Measurements from ENCODE around the gene MSI1.
"Not testable (repeated sequence)": the region's sequence is repeated elsewhere in the genome, so short reads cannot be mapped to it uniquely, and the experiment has no call there.

Gene MSI1

DNA sequence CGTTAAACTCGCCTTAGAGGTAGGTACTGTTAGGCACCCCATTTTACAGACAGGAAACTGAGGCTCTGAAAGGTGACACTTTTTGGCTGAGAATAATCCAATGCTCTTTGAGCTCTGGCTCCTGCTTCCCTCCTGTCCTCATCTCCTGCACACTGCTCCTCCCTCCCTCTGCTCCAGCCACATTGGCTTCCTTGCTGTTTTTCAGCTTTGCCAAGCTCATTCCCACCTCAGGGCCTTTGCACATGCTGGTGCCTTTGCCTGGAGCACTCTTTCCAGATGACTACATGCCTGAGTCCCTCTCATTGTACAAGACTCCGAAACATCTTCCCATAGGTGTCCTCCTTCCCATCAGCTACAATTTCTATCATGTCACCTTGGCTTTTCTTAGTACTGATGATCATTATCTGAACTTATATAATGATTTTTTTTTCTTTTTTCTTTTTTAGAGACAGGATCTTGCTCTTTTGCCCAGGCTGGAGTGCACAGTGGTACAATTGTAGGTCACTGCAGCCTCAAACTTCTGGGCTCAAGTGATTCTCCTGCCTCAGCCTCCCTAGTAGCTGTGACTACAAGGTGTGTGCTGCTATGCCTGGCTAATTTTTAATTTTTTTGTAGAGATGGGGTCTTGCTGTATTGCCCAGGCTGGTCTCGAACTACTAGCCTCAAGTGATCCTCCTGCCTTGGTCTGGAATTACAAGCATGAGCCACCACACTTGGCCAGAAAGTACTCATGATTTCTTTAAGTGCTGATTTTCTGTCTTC is 15.2 kb downstream of the MSI1 start:
- Mint-ChIP-seq H3K4me3 (no peak overlapping the region), H3K9me3 (ENCODE audit: low read depth) (no peaks in the 10 kb centered on the region), H3K27ac (no peak overlapping the region), H3K4me1 (ENCODE audit: low read depth) (peaks cover 5% of the 10 kb centered on the region), H3K36me3 (no peaks in the 10 kb centered on the region), H3K27me3 (peaks cover 6% of the 10 kb centered on the region)

DNA sequence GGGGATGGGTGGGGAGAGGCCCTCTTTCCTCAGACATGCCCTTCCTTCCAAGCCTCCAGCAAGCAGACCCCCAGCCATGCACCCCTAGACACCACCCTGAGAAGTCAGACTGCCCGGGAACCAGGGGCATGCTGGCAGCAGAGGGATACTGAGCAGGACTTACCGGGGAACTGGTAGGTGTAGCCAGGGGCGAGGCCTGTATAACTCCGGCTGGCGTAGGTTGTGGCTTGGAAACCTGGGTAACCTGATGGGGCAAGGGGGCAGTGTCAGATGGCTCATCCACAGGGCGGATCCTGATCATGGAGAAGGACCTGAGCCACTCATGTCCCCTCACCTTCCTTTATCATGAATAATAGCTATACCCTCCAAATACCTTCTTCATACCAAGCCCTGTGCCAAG is 15.8 kb downstream of the MSI1 start:
- H3K36me3 Mint-ChIP-seq, result no peaks in the 10 kb centered on the region
- H3K9me3 Mint-ChIP-seq (ENCODE audit: low read depth), result no peaks in the 10 kb centered on the region
- H3K27ac Mint-ChIP-seq, result no peak overlapping the region
- peaks cover 5% of the 10 kb centered on the region for H3K4me1 Mint-ChIP-seq (ENCODE audit: low read depth)
- H3K4me3 Mint-ChIP-seq, result no peak overlapping the region
- H3K27me3 Mint-ChIP-seq, result peaks cover 6% of the 10 kb centered on the region

DNA sequence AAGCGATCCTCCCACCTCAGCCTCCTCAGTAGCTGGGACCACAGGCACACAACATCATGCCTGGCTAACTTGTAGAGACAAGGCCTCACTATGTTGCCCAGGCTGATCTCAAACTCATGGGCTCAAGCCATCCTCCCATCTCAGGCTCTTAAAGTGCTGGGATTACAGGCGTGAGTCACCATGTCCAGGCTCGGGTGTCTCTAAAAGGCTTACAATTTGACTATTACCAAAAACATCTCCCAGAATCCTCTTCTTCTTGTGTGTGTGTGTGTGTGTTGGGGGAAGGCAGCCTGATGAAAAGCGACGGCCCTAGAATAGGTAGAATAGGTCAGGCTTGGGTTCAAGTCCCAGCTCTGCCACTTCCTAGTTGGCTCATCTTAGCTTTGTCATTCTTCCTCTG is 16.8 kb downstream of the MSI1 start:
- H3K4me1 Mint-ChIP-seq (ENCODE audit: low read depth), result peaks cover 3% of the 10 kb centered on the region
- H3K36me3 Mint-ChIP-seq, result no peaks in the 10 kb centered on the region
- H3K27ac Mint-ChIP-seq, result no peak overlapping the region
- no peaks in the 10 kb centered on the region for H3K27me3 Mint-ChIP-seq
- no peaks in the 10 kb centered on the region for H3K9me3 Mint-ChIP-seq (ENCODE audit: low read depth)
- no peak overlapping the region for H3K4me3 Mint-ChIP-seq

DNA sequence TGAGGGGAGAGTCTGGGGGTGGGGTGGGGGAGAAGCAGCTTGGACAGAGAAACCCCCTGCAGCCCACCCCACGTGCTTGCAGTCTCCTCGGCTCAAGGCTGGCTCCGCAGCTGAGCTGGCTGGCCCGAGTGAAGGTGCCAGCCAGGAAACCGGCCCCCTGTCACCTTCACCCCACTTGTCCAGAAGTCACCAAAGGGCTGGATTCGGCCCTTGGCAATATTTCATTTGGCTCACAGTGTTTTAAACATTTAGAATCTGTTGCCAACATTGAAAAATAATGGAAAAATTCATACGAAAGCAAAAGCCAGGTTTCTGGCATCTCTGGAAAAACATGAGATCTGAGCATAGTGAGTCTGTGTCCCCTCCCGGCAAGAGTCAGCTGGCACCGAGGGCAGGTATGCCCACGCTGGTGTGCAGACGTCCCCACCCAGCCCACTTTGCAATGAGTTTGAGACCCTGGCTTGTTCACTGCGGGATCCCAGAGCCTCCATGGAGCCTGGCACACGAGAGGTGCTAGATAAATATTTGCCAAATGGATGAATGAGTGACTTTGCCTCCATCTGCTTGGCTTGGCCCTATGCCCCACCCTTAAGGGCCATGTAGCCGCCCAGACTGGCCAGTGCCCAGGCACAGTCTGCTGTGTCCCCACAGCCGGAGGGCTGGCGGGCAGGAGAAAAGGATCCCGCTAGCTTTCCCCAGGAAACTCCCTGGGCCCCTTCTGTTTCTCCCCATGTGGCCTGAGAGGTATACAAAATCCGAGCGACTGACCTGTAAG is 18.2 kb downstream of the MSI1 start:
- no peaks in the 10 kb centered on the region for H3K36me3 Mint-ChIP-seq
- no peaks in the 10 kb centered on the region for H3K27me3 Mint-ChIP-seq
- no peak overlapping the region for H3K4me3 Mint-ChIP-seq
- H3K9me3 Mint-ChIP-seq (ENCODE audit: low read depth), result no peaks in the 10 kb centered on the region
- H3K4me1 Mint-ChIP-seq (ENCODE audit: low read depth), result no peaks in the 10 kb centered on the region
- no peak overlapping the region for H3K27ac Mint-ChIP-seq

DNA sequence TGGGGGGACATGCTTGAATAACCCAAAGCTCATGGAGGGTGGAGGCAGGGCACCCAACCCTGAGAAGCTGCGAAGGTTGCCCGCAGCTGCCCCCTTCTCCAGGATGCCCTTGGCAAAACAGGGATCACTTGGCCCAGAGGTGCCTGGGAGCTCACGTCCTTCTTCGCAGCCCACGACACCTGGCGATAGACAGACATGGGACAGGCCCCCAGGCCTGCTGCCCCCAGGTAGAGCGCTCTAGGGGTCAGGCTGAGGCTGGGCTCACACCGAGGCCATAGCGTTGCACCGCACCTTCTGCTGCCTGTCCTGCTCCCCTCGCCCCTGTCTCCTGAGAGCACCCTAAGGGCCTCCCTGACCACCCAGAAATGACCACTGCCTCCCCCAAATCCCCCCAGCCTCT is 21.2 kb downstream of the MSI1 start:
- no peak overlapping the region for H3K4me3 Mint-ChIP-seq
- no peak overlapping the region for H3K27ac Mint-ChIP-seq
- no peaks in the 10 kb centered on the region for H3K4me1 Mint-ChIP-seq (ENCODE audit: low read depth)
- no peaks in the 10 kb centered on the region for H3K9me3 Mint-ChIP-seq (ENCODE audit: low read depth)
- H3K27me3 Mint-ChIP-seq, result no peaks in the 10 kb centered on the region
- no peaks in the 10 kb centered on the region for H3K36me3 Mint-ChIP-seq

DNA sequence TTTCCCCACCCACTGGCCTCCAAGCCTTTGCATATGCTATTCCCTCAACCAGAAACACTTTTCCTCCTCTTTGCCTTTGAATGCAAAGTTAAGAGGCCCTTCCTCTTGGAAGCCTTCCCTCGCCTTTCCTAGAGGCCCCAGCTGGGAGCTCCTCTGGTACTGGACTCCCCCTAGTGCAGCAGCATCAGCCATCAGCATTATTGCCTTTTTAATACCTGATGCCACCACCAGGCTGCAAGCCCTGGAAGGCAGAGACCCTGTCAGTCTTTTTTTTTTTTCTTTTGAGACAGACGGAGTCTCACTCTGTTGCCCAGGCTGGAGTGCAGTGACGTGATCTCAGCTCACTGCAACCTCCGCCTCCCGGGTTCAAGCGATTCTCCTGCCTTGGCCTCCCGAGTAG is 22.3 kb downstream of the MSI1 start:
- Mint-ChIP-seq H3K27me3 (no peaks in the 10 kb centered on the region), H3K27ac (no peak overlapping the region), H3K4me1 (ENCODE audit: low read depth) (no peaks in the 10 kb centered on the region), H3K4me3 (no peak overlapping the region), H3K36me3 (no peaks in the 10 kb centered on the region), H3K9me3 (ENCODE audit: low read depth) (no peaks in the 10 kb centered on the region)

DNA sequence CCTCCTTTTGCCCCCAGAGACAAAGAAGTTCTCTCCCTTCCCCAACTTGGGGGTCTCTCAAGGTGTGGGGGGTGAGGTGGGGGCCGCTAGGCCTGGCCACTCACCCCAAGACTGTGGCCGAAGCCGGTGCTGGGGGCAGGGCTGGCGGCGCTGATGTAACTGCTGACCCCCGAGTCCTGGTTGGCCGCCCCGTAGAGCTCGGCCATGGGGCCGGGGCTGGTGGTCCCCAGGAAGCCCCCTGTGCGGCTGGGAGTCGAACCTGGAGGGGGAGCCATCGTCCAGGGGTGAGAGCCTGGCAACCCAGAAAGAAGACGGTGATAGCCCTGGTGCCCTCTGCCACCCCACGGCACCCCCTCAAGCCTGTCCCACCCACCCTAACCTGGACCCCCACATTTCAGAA is 22.9 kb downstream of the MSI1 start:
- no peaks in the 10 kb centered on the region for H3K9me3 Mint-ChIP-seq (ENCODE audit: low read depth)
- no peak overlapping the region for H3K27ac Mint-ChIP-seq
- H3K27me3 Mint-ChIP-seq, result no peaks in the 10 kb centered on the region
- H3K36me3 Mint-ChIP-seq, result no peaks in the 10 kb centered on the region
- no peak overlapping the region for H3K4me3 Mint-ChIP-seq
- no peaks in the 10 kb centered on the region for H3K4me1 Mint-ChIP-seq (ENCODE audit: low read depth)

DNA sequence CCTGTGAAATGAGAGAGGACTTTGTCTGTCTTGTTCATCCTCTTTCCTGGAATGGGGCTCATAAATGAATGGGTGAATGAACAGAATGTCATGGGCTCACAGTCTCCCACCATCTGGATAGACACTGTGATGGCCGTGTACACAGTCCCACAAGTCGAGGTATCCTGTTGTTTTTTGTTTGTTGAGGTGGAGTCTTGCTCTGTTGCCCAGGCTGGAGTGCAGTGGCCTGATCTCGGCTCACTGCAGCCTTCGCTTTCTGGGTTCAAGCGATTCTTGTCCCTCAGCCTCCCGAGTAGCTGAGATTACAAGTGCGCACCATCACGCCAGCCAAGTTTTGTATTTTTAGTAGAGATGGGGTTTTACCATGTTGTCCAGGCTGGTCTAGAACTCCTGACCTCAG is 25.3 kb downstream of the MSI1 start:
- H3K36me3 Mint-ChIP-seq, result no peaks in the 10 kb centered on the region
- no peaks in the 10 kb centered on the region for H3K9me3 Mint-ChIP-seq (ENCODE audit: low read depth)
- H3K4me3 Mint-ChIP-seq, result no peak overlapping the region
- no peak overlapping the region for H3K27ac Mint-ChIP-seq
- H3K27me3 Mint-ChIP-seq, result no peaks in the 10 kb centered on the region
- no peaks in the 10 kb centered on the region for H3K4me1 Mint-ChIP-seq (ENCODE audit: low read depth)

DNA sequence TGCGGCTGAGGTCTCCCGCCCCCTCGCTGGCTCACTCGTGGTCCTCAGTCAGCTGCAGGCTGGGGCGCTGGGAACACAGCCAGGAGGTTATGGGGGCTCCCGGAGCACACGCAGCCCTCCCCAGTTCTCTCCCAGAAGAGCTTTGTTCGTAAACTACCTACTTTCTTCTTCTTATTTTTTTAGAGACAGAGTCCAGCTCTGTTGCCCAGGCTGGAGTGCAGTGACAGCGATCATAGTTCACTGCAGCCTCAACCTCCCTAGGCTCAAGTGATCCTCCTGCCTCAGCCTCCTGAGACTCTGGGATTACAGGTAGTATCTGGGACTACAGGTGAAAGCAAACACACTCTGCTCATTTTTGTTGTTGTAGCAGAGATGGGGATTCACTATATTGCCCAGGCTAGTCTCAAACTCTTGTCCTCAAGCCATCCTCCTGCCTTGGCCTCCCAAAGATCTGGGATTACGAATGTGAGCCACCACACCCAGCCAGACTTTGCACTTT is 25.9 kb downstream of the MSI1 start:
- Mint-ChIP-seq H3K27ac (no peak overlapping the region), H3K9me3 (ENCODE audit: low read depth) (peaks cover under 1% of the 10 kb centered on the region), H3K36me3 (peaks cover under 1% of the 10 kb centered on the region), H3K4me1 (ENCODE audit: low read depth) (no peaks in the 10 kb centered on the region), H3K27me3 (no peaks in the 10 kb centered on the region), H3K4me3 (no peak overlapping the region)

DNA sequence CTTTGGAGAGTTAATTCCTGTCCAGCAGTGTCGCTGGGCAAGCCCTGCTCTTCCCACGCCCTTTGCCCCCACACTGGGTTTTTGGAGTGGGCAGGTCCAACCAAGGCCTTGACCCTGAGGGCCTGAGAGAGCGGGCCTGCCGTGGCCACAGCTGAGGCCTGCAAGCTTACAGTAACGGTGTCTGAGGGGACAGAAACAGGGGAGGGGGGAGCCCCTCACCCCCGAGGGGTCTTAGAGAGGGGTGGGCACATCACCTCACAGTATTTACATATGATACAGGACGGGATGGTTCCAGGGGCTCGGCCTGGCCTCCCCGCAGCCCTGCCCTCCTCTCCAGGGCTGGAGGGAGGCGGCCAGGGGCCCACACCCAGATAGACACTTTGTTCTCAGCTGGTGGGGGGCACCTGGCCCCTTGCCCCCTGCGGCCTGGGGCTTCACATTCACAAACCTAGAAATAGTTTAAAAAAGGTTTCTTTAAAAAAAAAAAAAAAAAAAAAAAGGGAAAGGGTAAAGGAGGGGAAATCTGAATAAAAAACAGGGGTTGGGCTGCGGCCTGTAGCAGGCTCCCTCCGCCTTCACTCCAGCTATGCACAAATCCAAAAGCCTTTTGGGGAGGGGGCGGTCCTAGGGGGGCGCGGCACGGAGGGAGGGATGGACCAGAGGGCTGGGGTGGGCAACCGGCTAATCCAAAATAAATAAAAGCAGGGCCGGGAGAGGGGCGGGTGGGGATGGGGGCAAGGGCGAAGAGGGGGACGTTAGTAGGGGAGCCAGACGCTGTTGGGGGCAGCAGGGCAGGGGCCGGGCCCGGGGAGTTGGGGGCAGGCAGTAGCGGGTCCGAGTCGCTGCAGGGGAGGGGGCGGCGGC is 26.6 kb downstream of the MSI1 start:
- no peaks in the 10 kb centered on the region for H3K27me3 Mint-ChIP-seq
- no peak overlapping the region for H3K4me3 Mint-ChIP-seq
- H3K4me1 Mint-ChIP-seq (ENCODE audit: low read depth), result no peaks in the 10 kb centered on the region
- peaks cover 7% of the 10 kb centered on the region for H3K36me3 Mint-ChIP-seq
- peaks cover 8% of the 10 kb centered on the region for H3K9me3 Mint-ChIP-seq (ENCODE audit: low read depth)
- H3K27ac Mint-ChIP-seq, result no peak overlapping the region

DNA sequence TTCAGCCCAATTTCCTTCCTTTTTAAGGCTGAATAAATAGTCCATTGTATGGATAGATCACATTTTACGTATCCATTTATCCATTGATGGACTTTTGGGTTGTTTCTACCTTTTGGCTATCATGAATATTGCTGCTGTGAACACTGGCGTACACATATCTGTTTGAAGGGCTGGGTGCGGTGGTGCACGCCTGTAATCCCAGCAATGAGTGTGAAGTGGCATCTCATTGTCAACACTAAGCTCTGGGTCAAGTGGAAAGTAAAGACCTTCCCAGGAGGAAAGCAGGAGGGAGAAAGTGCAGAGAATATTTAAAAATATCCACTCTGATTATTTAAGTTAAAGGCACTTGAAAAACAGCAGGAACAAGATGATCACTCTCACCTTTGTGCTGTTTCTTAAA is 29.7 kb downstream of the MSI1 start:
- no peaks in the 10 kb centered on the region for H3K4me1 Mint-ChIP-seq (ENCODE audit: low read depth)
- peaks cover 13% of the 10 kb centered on the region for H3K36me3 Mint-ChIP-seq
- H3K9me3 Mint-ChIP-seq (ENCODE audit: low read depth), result peaks cover 13% of the 10 kb centered on the region
- no peaks in the 10 kb centered on the region for H3K27me3 Mint-ChIP-seq
- H3K4me3 Mint-ChIP-seq, result no peak overlapping the region
- no peak overlapping the region for H3K27ac Mint-ChIP-seq

DNA sequence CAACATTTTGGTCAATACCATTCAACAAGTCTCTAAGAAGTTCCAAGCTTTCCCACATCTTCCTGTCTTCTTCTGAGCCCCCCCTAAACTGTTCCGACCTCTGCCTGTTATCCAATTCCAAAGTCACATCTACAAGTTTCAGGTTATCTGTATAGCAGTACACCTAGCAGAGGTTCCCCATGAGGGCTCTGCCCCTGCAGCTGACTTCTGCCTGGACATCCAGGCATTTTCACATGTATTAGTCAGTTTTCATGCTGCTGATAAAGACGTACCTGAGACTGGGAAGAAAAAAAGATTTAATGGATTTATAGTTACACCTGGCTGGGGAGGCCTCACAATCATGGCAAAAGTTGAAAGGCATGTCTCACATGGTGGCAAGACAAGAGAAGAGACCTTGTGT is 31.2 kb downstream of the MSI1 start:
- H3K27ac Mint-ChIP-seq, result no peak overlapping the region

DNA sequence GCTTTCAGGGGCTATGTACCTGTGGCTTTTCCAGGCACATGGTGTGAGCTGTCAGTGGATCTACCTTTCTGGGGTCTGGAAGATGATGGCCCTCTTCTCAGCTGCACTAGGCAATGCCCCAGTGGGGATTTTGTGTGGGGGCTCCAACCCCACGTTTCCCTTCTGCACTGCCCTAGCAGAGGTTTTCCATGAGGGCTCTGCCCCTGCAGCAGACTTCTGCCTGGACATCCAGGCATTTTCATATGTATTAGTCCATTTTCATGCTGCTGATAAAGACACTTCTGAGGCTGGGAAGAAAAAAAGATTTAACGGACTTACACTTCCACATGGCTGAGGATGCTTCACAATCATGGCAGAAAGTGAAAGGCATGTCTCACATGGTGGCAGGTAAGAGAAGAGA is 32.6 kb downstream of the MSI1 start:
- not testable (repeated sequence) for H3K4me3 Mint-ChIP-seq; H3K27ac Mint-ChIP-seq; H3K4me1 Mint-ChIP-seq (ENCODE audit: low read depth); H3K27me3 Mint-ChIP-seq
- Mint-ChIP-seq H3K9me3 (ENCODE audit: low read depth) (peaks cover 13% of the 10 kb centered on the region), H3K36me3 (peaks cover 13% of the 10 kb centered on the region)

More for the DNA sequence above, 31.2 kb downstream of the MSI1 start:
- peaks cover 13% of the 10 kb centered on the region for H3K9me3 Mint-ChIP-seq (ENCODE audit: low read depth)
- H3K27me3 Mint-ChIP-seq, result no peaks in the 10 kb centered on the region
- no peaks in the 10 kb centered on the region for H3K4me1 Mint-ChIP-seq (ENCODE audit: low read depth)
- H3K4me3 Mint-ChIP-seq, result no peak overlapping the region
- peaks cover 13% of the 10 kb centered on the region for H3K36me3 Mint-ChIP-seq

DNA sequence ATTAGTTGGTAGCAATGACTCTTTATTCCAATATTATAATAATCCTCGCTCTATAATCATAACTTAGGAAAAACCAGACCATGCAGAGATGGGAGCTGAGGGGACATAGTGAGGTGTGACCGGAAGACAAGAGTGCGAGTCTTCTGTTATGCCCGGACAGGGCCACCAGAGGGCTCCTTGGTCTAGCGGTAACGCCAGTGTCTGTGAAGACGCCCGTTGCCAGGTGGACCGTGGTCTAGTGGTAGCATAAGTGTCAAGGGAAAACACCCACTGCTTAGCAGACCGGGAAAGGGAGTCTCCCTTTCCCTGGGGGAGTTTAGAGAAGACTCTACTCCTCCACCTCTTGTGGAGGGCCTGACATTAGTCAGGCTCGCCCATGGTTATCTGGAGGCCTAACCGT is 33.5 kb downstream of the MSI1 start:
- H3K27me3 Mint-ChIP-seq; H3K4me3 Mint-ChIP-seq; H3K4me1 Mint-ChIP-seq (ENCODE audit: low read depth); H3K27ac Mint-ChIP-seq: not testable (repeated sequence)
- Mint-ChIP-seq H3K36me3 (peaks cover 13% of the 10 kb centered on the region), H3K9me3 (ENCODE audit: low read depth) (peaks cover 13% of the 10 kb centered on the region)

DNA sequence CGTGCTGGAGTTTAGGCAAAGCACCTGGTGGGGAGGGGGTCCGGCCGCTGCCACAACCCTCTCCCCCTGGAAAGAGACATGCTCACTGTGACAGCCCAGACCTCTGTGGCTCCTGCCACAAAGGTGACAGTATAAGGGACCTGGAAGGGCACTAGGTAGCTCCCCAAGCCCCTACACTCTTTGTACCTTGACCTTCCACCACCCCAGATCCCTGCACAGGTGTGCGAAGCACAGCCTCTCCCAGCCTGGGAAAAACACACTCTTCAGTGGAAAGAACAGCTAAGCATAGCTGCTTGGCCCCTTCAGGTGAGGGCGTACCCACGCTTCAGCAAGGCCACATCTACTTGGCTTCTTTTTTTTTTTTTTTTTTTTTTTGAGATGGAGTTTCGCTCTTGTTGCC is 36.4 kb downstream of the MSI1 start:
- Mint-ChIP-seq H3K4me1 (ENCODE audit: low read depth) (no peaks in the 10 kb centered on the region), H3K36me3 (peaks cover 7% of the 10 kb centered on the region), H3K27ac (no peak overlapping the region), H3K27me3 (no peaks in the 10 kb centered on the region), H3K4me3 (no peak overlapping the region), H3K9me3 (ENCODE audit: low read depth) (peaks cover 7% of the 10 kb centered on the region)
